Skeletal muscle tissue (tissue), 4 donors: ENCODE results near the gene DOK7. TPM values are rescaled to one million over a fixed set of nuclear protein-coding genes. Genes with fewer than 3 reads are reported as not detected.

Experiments used
- H3K27ac ChIP-seq: one replicate; pipeline ENCODE4 v1.7.0; 2013; ENCODE audit warnings: mild to moderate bottlenecking, low read depth, low read length, inconsistent platforms
- H3K27me3 ChIP-seq, 3 donors: one replicate each; pipeline ENCODE4 v1.7.0; 2013; ENCODE audit warnings: low read length in 3 of 3; ENCODE audit not compliant: control insufficient read depth in 3 of 3, insufficient read depth in 3 of 3
- H3K36me3 ChIP-seq, 3 donors: one replicate each; pipeline ENCODE4 v1.7.0; 2013; ENCODE audit warnings: low read length in 3 of 3; ENCODE audit not compliant: control insufficient read depth in 3 of 3, insufficient read depth in 3 of 3
- H3K4me1 ChIP-seq, 3 donors: one replicate each; pipeline ENCODE4 v1.7.0; 2013; ENCODE audit warnings: low read length in 3 of 3, mild to moderate bottlenecking in 3 of 3; ENCODE audit not compliant: control insufficient read depth in 3 of 3, insufficient read depth in 3 of 3
- H3K4me3 ChIP-seq, 3 donors: one replicate each; pipeline ENCODE4 v1.7.0; 2013; ENCODE audit warnings: low read length in 3 of 3
- H3K9ac ChIP-seq, 3 donors: one replicate each; pipeline ENCODE4 v1.7.0; 2013; ENCODE audit warnings: low read length in 3 of 3, mild to moderate bottlenecking in 3 of 3, moderate library complexity in 2 of 3, low read depth in 1 of 3
- H3K9me3 ChIP-seq, 3 donors: one replicate each; pipeline ENCODE4 v1.7.0; 2013; ENCODE audit warnings: low read length in 3 of 3; ENCODE audit not compliant: control insufficient read depth in 3 of 3
- total RNA-seq: library from RNA; depleted of rRNA; stranded (reverse); fragments of >200 nt; gene quantifications from one replicate; pipeline ENCODE4 v1.2.3, GENCODE V29; 2014
- donor health status: Osteomylitis.

The DOK7 gene
- total RNA-seq, 1 donor from 2014 or later, result 9.9 TPM

DNA sequence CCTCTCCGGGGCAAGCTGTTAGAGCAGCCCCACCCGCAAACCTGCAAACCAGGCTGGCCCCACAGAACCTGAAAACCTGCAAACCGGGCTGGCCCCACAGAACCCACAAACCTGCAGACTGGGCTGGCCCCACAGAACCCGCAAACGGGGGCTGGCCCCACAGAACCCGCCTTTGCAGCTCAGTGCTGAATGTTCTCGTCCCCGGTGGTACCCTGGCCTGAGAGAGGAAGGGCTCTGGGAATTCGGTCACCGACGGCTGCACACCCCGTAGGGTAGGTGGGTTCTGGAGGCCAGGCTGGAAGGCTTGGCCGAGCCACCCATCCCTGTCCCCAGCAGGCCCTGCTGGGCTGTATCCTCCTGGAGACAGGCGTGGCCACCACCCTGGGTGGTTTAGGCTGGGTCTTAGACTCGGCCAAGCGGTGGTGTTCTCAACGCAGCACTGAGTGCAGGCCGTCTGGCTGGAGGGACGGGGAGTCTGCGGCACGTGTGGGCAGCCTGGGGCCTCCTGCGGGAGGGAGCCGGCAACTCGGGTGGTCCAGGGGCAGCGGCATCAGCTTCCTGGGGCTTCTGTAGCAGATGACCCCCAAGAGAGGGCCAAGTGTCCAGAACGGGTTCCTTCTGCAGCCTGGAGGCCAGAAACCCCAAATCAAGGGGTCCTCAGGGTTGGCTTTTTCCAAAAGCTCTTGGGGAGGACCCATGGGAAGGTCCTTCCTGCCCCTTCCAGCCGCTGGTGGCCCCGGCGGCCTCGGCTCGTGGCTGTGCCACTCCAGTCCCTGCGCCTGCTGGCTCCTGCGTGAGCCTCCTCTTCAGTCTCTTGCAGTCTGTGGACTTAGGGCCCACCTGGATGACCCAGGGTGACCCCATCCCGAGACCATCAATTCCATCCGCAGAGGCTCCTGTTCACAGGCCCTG, 15.6 kb downstream of the DOK7 start:
- Histone ChIP-seq H3K36me3 (peaks cover 3 to 20% (median 3%) of the 10 kb centered on the region in 3 donors), H3K4me3 (no peak overlapping the region), H3K9ac (peak overlapping the region in 1 of 3 donors; percentile 81), H3K27ac (no peak overlapping the region), H3K9me3 (no peaks in the 10 kb centered on the region), H3K4me1 (peaks cover 25 to 64% (median 46%) of the 10 kb centered on the region in 3 donors), H3K27me3 (peaks cover 0 to 4% (median 0%) of the 10 kb centered on the region in 3 donors)

DNA sequence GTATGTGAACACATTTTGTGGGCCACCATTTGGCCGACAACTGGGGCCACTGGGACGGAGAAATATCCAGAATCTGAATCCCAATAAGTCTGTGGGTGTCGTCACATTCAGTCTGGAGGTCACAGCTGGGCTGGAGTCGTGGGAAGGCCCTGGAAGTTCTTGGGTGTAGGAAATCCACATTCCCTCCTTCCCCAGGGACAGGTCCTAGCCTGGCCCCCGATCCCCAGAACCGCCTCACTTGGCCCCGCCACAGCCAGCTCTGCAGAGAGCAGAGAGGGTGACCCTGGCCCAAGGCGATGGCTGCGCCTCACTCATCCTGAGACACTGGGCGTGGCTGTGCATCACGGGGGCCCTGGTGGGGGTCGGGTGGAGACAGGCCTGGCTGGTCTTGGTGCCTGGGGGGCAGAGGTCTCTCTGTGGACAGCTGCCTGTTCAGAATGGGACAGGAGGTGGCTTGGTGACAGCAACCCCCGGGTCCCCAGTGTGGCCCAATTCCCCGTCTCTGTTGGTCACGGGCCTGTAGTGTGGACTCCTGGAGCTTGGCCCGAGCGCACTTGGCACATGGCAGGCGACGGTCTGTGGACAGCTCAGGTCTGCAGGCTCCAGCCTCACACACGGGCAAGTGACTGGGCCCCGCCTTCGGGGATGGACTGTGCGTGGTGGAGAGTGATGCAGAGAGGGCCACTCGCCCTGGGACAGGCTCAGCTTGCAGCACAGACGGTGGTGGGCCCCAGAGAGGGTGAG, 16.4 kb downstream of the DOK7 start:
- Histone ChIP-seq H3K9ac (peak overlapping the region in 2 of 3 donors; percentile 14 to 81), H3K9me3 (no peaks in the 10 kb centered on the region), H3K4me3 (no peak overlapping the region), H3K27me3 (peaks cover 0 to 4% (median 0%) of the 10 kb centered on the region in 3 donors), H3K36me3 (peaks cover 3 to 20% (median 3%) of the 10 kb centered on the region in 3 donors), H3K27ac (no peak overlapping the region), H3K4me1 (peaks cover 30 to 64% (median 54%) of the 10 kb centered on the region in 3 donors)

DNA sequence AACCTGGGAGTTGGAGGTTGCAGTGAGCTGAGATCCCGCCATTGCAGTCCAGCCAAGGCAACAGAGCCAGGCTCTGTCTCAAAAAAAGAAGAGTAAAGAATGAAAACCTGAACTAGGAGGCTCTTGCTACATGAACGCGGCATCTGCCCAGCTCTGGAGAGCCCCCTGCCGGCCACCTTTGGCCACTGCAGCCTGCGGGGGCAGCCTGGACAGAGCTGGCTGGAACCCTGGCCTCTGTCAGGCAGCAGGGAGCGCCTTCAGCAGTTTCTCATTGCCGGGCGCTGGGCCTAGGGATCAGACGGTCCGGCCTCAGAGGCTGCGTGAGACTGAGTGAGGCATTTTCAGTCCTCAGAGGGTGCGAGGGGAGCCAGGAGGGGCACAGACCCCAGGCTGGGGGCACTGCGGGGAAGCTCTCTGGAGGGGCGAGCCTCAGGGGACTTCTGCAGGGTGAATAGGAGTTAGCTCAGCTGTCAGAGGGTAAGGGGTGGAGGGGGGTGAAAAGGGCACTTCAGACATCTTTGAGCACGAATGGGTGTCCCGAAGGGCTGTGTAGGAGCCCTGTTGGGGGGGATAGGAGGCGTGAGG, 17.5 kb downstream of the DOK7 start:
- H3K9ac ChIP-seq, result peak overlapping the region in 2 of 3 donors; percentile 27 to 81
- H3K9me3 ChIP-seq, result no peaks in the 10 kb centered on the region
- H3K27ac ChIP-seq, result peak overlapping the region; percentile 100
- peaks cover 36 to 72% (median 61%) of the 10 kb centered on the region in 3 donors for H3K4me1 ChIP-seq
- H3K4me3 ChIP-seq, result no peak overlapping the region
- peaks cover 0 to 4% (median 0%) of the 10 kb centered on the region in 3 donors for H3K27me3 ChIP-seq
- H3K36me3 ChIP-seq, result peaks cover 3 to 16% (median 3%) of the 10 kb centered on the region in 3 donors

DNA sequence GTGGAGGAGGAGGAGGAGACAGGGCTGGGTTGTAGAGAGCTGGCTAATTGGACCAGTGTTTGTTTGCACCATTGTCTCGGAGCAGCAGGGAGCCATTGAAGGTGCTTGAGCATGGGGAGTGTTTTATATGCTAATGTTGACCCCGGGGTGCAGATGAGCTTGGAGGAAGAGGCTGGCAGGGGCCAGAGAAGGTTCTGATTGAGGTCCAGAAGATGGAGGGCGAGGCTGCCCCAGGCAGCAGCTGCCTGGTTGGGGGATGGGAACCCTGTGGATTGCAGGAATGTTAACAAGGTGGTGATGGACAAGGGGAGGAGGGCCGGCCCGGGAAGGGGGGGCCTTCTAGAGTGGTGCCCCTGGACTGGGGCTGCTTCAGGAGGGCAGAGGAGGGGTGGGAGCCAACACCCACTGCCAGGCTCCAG, 18.0 kb downstream of the DOK7 start:
- Histone ChIP-seq H3K36me3 (peaks cover 3 to 18% (median 6%) of the 10 kb centered on the region in 3 donors), H3K9ac (peak overlapping the region in 2 of 3 donors; percentile 27 to 81), H3K9me3 (no peaks in the 10 kb centered on the region), H3K4me1 (peaks cover 39 to 77% (median 66%) of the 10 kb centered on the region in 3 donors), H3K4me3 (no peak overlapping the region), H3K27me3 (peaks cover 0 to 6% (median 0%) of the 10 kb centered on the region in 3 donors), H3K27ac (peak overlapping the region; percentile 100)

DNA sequence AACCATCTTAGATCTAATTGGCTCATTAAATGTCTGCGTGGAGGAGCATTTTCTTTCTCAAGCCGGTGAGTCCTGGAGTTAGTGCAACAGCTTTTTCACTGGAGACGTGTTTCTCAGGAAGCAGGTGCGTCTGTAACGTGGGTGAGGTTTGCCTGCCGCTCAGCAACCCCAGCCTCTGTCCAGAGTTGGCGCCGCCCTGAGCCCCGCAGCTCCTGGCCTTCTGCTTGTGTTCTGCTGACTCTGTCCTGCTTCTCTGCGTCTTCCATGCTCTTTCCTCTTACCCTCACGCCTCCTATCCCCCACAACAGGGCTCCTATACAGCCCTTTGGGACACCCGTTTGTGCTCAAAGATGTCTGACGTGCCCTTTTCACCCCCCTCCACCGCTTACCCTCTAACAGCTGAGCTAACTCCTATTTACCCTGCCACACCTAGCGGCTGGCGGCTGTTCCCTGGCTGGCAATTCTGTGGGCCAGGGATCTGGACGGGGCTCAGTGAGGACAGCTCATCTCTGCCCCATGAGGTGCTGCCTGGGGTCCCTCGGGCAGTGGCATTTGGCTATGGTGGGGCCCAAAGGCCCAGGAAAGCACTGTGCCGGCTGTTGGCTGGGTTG, 18.8 kb downstream of the DOK7 start:
- peak overlapping the region; percentile 100 for H3K27ac ChIP-seq
- H3K36me3 ChIP-seq, result peaks cover under 1 to 18% (median 6%) of the 10 kb centered on the region in 3 donors
- peaks cover 39 to 84% (median 74%) of the 10 kb centered on the region in 3 donors for H3K4me1 ChIP-seq
- H3K27me3 ChIP-seq, result peaks cover 0 to 7% (median 0%) of the 10 kb centered on the region in 3 donors
- H3K9ac ChIP-seq, result peak overlapping the region in 2 of 3 donors; percentile 63 to 81
- H3K4me3 ChIP-seq, result no peak overlapping the region
- no peaks in the 10 kb centered on the region for H3K9me3 ChIP-seq

DNA sequence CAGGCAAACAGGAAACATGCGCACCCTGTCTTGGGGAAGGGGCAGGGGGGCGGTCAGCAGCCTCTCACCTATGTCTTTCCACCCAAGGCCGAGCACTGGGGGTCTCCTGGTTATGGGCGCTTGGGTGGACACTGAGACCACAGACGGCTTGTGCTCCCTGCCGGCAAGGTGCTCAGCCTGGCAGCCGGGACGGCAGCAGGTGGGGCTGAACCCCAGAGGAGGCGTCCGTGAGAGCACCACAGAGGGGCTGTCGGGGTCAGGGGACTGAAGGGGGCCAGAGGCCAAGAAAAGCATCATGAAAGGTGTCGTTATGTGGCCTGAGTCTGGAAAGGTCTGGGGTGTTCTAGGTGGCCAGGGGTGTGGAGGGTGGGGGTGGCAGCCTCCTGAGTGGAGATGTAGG, 19.6 kb downstream of the DOK7 start:
- Histone ChIP-seq H3K9ac (peak overlapping the region; percentile 51 to 81 (median 63)), H3K9me3 (no peaks in the 10 kb centered on the region), H3K4me3 (no peak overlapping the region), H3K4me1 (peaks cover 39 to 86% (median 80%) of the 10 kb centered on the region in 3 donors), H3K36me3 (peaks cover 0 to 18% (median 5%) of the 10 kb centered on the region in 3 donors), H3K27ac (peak overlapping the region; percentile 100), H3K27me3 (peaks cover 0 to 7% (median 0%) of the 10 kb centered on the region in 3 donors)

DNA sequence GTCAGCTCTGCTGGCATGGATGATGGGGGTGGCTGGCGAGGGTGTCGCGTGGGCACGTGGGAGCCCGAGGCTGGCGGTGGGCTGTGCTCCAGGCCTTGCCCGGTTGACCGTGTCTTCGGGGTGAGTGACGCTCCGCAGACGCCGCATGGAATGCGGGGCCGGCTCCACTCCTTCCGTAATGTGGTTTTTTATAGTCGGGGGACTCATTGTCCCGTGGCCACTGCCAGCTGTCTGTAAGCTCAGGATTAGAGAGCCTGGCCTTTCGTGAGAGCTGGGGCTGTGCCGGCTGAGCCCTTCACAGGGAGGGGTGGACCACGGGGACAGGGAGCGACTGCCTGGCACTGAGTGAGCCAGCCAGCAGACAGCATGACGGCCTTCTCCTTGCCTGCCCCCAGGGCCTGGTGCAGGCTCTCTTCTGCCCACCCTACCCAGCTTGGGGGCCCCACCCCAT, 20.4 kb downstream of the DOK7 start:
- peaks cover 39 to 89% (median 82%) of the 10 kb centered on the region in 3 donors for H3K4me1 ChIP-seq
- H3K27me3 ChIP-seq, result peaks cover 0 to 7% (median 0%) of the 10 kb centered on the region in 3 donors
- peaks cover 0 to 18% (median 8%) of the 10 kb centered on the region in 3 donors for H3K36me3 ChIP-seq
- peak overlapping the region in 2 of 3 donors; percentile 1 to 58 for H3K4me3 ChIP-seq
- H3K27ac ChIP-seq, result peak overlapping the region; percentile 100
- H3K9ac ChIP-seq, result peak overlapping the region; percentile 66 to 89 (median 77)
- H3K9me3 ChIP-seq, result no peaks in the 10 kb centered on the region

DNA sequence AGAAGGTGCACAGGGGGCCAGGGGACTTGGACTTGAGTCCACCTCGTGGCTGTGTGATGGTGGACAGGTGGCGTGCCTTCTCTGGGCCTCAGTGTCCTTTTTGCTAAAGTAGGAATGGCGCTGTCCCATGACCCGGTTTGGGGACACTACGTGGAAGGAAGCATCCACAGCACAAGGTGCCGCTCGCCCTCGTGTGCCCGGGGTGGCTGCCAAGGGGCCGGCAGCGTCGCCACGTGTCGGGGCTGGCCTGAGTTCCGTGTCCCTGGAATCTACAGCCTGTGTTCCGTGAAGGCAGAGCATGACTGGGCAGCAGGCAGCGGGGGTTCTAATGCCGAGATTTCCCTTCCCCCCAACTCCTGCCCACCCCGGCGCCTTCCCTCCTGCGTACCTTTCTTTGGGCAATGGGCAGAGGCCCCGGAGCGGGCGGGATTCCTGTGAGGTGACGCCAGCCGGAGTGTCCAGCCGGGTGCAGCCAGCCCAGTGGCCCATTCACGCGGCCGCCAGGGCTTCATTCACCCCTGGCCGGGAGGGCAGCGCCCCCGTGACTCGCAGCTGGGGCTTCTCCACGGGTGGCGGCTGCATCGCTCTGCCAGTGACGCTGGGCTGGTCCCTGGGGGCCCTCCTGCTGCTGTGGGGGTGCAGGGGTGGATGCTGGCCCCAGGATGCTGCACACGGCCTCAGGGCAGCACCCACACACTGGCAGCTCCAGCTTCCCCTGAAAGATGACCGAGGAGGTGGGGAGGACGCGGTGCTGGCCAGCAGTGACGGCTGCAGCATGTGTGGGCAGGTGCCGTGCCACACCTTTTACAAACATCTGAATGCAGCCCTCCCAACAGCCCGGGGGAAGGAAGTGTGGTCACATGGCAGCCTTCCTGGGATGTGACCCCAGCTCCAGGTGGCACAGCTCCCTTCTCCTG, 21.2 kb downstream of the DOK7 start:
- peaks cover 39 to 82% (median 81%) of the 10 kb centered on the region in 3 donors for H3K4me1 ChIP-seq
- H3K27me3 ChIP-seq, result peaks cover 0 to 7% (median 0%) of the 10 kb centered on the region in 3 donors
- peak overlapping the region; percentile 66 to 89 (median 77) for H3K9ac ChIP-seq

More for the DNA sequence above, 21.2 kb downstream of the DOK7 start:
- peak overlapping the region; percentile 100 for H3K27ac ChIP-seq
- H3K4me3 ChIP-seq, result peak overlapping the region in 2 of 3 donors; percentile 49 to 58
- no peaks in the 10 kb centered on the region for H3K9me3 ChIP-seq
- peaks cover 0 to 21% (median 8%) of the 10 kb centered on the region in 3 donors for H3K36me3 ChIP-seq
